GM13977 (cell line): Measurements from ENCODE around the gene EIF4G3.

Experiments
- DNase-seq: peaks from one replicate; pipeline ENCODE4 v3.0.0; 2012; ENCODE audit warnings: low spot score
- in situ Hi-C: fragments of 300-500 bp; cut with MboI; formaldehyde crosslinking; loops from one replicate; pipeline ENCODE4 v1.12.0; 2022; ENCODE audit warnings: low sequenced_read_pairs, low pct_unique_long_range_greater_than_20kb, mixed read lengths, inconsistent platforms; ENCODE audit not compliant: unreplicated experiment
- TF ChIP-seq, protein P1 (sequence below): IDR thresholded peaks from 2 replicates; pipeline ENCODE4 v1.5.1; 2012; ENCODE audit warnings: mild to moderate bottlenecking, control low read depth; ENCODE audit not compliant: insufficient read depth; ENCODE audit errors: extremely low read depth, missing control alignments

Gene EIF4G3

DNA sequence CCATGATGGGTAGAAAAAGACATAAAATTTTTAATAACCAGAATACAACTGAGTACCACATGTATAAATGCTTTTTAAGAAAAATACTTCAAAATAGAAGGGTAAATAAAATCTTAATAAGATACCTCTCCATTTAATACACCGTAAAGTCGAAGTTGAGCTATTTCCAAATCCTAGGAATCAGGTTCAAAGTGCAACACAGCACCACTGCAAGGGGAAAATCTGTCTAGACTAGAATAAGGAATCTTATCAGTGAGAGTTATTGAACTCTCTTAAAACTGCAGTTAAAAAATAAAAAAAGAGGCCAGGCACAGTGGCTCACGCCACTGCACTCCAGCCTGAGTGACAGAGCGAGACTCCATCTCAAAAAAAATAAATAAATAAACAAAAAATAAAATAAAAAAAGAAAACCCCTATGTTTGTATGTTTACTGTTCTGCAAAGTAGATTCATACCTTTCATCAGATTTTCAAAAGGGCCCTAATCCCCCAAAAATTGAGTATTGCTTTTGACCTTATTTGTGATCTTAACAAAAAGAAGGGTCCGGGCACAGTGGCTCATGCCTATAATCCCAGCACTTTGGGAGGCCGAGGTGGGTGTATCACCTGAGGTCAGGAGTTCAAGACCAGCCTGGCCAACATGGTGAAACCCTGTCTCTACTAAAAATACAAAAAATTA is 109.0 kb downstream of the EIF4G3 start:
- TF ChIP-seq, protein P1, sequence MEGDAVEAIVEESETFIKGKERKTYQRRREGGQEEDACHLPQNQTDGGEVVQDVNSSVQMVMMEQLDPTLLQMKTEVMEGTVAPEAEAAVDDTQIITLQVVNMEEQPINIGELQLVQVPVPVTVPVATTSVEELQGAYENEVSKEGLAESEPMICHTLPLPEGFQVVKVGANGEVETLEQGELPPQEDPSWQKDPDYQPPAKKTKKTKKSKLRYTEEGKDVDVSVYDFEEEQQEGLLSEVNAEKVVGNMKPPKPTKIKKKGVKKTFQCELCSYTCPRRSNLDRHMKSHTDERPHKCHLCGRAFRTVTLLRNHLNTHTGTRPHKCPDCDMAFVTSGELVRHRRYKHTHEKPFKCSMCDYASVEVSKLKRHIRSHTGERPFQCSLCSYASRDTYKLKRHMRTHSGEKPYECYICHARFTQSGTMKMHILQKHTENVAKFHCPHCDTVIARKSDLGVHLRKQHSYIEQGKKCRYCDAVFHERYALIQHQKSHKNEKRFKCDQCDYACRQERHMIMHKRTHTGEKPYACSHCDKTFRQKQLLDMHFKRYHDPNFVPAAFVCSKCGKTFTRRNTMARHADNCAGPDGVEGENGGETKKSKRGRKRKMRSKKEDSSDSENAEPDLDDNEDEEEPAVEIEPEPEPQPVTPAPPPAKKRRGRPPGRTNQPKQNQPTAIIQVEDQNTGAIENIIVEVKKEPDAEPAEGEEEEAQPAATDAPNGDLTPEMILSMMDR: no peak
- no peak for DNase-seq
- in situ Hi-C loops: no loop called here

DNA sequence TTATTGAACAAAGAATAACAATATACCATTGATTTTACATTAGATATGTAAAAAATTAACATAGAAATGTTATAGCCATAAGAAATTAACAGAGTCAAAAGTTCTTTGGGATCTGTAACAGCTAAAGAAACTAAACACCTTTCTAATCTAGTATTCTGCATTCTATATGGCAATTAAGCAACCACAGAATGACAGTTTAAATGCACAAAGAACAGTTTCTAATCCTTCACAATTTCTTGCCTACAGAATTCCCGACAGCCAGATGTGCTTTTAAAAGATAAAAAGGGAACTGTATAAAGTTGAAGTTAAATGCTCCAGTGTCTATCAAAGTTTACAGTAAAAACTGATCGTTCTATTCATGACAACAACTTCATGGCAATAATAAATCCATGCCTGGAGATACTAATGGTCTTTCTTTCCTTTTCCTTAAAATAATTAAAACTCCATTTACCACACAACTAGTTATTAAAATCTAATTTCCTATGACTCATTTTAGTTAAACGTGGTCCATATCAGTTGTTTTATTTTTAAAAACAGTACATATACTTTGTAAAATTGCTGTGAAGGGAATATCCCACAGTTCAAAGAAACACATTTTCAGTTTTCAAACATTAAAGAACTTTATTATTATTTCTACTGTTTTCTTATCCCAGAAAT is 110.2 kb downstream of the EIF4G3 start:
- DNase-seq: no peak
- TF ChIP-seq, protein P1: no peak
- in situ Hi-C loops: no loop called here

DNA sequence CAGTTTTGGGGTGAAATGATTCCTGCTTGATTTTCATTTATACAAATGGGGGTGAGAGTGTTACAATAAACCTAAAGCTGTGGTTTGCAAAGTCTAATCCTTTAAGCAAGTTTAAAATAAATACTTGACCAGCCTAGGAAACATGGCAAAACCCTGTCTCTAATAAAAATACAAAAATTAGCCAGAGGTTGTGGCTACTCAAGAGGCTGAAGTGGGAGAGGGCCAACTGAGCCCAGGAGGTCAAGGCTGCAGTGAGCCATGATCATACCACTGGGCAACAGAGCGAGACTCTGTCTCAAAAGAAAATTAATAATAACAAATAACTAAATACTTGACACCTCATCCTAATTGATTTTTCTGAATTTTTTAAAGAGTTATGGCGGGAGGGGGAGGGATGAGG is 110.8 kb downstream of the EIF4G3 start:
- TF ChIP-seq, protein P1: no peak
- in situ Hi-C loops: no loop called here

DNA sequence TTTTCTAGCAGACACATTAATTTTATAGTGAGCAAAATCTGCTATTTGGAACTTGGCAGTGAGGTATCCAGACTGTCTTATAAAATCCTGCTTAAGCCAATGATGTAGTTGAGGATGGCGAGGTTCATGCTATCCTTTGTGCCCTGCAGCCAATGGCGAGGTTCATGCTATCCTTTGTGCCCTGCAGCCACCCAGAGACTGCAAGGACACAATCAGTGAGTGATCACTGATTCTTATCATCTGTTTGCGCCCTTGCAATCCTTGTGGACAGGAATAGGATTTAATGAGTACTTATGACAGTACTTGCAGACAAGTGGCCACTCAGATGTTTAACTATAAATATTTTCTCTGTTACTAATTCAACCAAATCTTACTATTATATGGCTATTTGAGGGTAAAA is 112.6 kb downstream of the EIF4G3 start:
- no peak for DNase-seq
- TF ChIP-seq, protein P1: no peak
- in situ Hi-C loops: no loop called here

More for the DNA sequence above, 110.8 kb downstream of the EIF4G3 start:
- no peak for DNase-seq

DNA sequence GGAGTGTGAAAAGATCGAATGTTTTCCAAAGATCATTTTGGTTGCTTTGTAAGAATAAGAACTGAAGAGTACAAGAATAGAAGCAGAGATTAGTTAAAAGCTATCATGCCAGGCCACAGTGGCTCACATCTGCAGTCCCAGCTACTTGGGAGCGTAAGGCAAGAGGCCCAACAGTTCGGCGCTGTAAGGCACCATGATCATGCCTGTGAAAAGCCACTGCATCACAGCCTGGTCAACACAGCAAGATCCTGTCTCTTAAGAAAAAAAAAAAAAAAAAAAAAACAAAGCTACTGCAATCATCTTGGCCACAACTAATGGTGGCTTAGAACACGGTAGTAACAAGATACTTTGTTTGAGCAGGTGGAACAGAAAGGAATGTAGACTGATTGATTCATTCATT is 116.2 kb downstream of the EIF4G3 start:
- TF ChIP-seq, protein P1: no peak
- DNase-seq: no peak
- in situ Hi-C loops: no loop called here

DNA sequence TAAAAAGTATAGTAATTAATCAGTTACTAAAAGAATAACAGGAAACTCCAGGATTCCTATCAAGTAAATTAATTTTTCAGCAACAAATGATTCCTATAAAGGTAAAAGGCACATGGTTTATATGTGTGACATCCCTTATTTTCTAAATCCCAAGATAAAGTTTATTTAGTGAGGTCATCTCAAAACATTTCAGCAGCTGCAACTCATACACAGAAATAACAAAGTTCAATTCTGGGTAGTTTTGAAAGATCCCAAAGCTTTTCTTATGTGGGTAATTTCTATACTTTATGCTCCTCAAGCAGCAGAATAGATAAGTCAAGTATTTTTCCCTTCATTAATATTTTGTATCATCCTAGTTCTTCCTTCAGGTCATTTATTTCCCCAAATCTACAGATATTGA is 117.7 kb downstream of the EIF4G3 start:
- in situ Hi-C loops: no loop called here
- DNase-seq: no peak
- TF ChIP-seq, protein P1: no peak
